ENCODE measurements around the gene PIGL.
A peak's percentile ranks its signal among the peaks of the same experiment; 100 is the strongest.

PIGL gene

DNA sequence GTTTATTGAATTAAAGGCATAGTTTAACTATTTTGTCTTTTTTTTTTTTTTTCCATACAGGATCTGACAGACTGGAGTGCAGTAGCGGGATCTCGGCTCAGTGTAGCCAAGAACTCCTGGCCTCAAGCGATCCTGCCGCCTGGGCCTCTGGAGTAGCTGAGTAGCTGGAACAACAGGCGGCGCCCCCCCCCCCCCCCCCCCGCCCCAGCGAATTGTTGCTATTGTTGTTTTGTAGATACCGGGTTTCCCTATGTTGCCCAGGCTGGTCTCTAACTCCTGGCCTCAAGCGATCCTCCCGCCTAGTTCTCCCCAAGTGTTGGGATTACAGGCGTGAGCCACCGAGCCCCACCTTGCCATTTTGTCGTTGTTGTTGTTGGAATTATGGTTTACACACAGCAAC, 137.6 kb downstream of the PIGL start:
- DNase-seq: no peak

DNA sequence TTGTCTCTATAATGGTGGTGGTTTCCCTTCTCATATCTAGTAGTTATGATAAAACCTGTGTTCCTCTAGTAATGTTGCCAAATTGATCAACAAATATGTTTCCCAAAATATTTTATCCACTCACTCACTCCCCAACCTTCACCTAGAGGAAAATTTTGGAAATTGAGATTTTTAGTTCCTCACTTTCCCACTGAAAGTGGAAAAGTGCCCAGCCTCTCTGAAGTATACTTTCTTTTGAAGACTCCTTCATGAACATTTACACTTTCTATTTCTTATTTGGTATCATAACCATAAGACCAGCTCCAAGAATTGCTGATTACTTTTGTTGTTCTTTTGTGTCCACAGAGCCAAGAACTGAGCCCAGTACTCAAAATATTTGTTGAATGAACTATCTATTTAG, 141.4 kb downstream of the PIGL start:
- no peak for DNase-seq

- DNase-seq: no peak
These were observed 144.9 kb downstream of the PIGL start for GRCh38 chr17:16361874-16362273.

GRCh38 chr17:16363749-16364536, 146.9 kb downstream of the PIGL start:
- DNase-seq: peak; percentile 84

DNA sequence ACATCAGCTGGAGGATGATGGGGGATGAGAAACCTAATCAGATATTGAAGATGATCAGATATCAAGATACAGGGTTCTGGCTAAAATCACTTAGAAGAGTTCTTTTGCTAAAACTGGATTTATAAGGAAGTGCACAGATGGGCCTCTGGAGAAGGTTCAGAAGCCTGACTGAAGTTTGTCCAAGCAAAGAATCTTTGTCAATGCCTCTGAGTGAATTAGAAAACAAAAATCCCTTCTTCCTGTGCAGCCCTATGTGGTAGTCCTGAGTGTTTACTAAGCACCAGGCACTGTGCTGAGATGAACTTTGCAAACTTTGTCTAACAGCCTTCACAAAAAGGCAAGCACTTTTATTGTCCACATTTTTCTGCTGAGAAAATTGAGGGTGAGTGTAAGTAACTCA, 147.6 kb downstream of the PIGL start:
- no peak for DNase-seq

GRCh38 chr17:16371742-16372141, 154.7 kb downstream of the PIGL start:
- DNase-seq: no peak

GRCh38 chr17:16374146-16374938, 157.3 kb downstream of the PIGL start:
- no peak for DNase-seq

Measured in NCI-H748 treated with DMSO at 0.1 percent for 48 hours (cell line).